Measurements from ENCODE around the gene FRG1. TPM values are rescaled to one million over a fixed set of nuclear protein-coding genes. Genes with fewer than 3 reads are reported as not detected.

Gene FRG1
- total RNA-seq (2022; extraction: Qiagen RNA extraction), result 34.3 to 47.2 TPM (median 36.4 TPM) in 5 replicates

DNA sequence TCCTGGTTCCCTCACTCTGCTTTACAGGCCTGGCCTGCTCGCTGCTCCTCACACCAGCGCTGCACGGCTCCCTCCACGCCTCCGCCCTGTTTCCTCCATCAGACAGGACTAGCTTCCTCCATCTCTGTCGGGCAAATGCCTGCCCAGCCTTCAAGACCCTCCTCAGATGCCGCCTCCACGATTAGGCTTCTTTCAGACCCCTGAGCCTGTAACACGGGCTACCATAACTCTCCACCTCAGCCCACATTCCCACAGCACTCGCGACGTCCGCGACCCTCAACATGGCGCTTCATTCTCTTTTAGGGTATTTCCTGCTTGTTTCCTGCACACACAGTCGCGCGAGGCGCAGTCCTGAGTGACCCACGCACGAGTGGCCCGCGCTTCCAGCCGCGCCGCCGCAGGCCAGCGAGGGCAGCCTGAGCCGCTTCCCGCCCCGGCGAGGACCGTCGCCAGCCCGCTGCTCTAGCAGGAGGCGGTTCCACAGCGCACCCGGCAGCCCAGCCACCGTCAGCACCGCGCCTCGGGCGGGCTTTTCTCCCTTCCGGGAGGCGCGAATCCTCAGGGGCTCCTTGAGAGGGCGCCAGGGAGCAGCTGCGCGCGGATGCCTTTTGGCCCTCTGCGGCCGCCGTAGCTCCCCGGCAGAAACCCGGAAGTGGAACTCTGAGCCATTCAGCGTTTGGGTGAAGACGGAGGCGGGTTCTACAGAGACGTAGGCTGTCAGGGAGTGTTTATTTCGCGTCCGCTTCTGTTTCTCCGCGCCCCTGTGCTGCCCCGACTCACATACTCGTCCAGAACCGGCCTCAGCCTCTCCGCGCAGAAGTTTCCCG lies at the start of gene FRG1:
TSS of gene FRG1 (plus strand) at position 695 of the 827 bp plus-strand sequence. CDS start 138 bp downstream, outside the sequence.

Other genes with a start within 250 kb of the FRG1 start
- not detected in 5 replicates for gene FRG2, start 86.4 kb downstream of the FRG1 start, total RNA-seq (2022; extraction: Qiagen RNA extraction)
- not detected in 5 replicates for gene DBET, start 123.6 kb downstream of the FRG1 start, total RNA-seq (2022; extraction: Qiagen RNA extraction)
- not detected in 5 replicates for gene DUX4, start 232.9 kb downstream of the FRG1 start, total RNA-seq (2022; extraction: Qiagen RNA extraction)